HG02610 (cell line): ENCODE data around the gene ZC3H10.
A peak's percentile ranks its signal among the peaks of the same experiment; 100 is the strongest.

Source experiments
- ATAC-seq: cut with Tn5 transposase; IDR thresholded peaks from one replicate; pipeline ENCODE4 v1.9.1; 2021; ENCODE audit warnings: mild to moderate bottlenecking, moderate library complexity; ENCODE audit not compliant: unreplicated experiment

ZC3H10 gene

DNA sequence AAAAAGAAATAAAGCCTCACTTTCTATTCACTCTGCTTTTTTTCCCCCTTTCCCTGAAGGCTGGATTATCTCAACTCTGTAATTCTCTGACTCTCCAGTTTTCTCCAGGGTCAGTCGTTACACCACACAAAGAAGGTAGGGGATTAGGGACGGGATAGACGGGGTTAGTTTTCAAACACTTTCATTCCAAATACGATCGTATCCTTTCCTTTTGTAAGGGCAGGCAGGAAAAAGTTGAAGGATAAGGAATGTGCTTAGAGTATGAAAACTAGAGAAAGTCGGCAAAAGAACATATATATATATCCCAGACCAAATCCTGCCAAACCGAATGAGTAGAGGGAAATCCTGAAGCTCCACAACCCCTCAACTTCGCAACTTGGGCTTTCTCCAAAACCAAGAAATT is 9.4 kb downstream of the ZC3H10 start:
- ATAC-seq, result no peak

DNA sequence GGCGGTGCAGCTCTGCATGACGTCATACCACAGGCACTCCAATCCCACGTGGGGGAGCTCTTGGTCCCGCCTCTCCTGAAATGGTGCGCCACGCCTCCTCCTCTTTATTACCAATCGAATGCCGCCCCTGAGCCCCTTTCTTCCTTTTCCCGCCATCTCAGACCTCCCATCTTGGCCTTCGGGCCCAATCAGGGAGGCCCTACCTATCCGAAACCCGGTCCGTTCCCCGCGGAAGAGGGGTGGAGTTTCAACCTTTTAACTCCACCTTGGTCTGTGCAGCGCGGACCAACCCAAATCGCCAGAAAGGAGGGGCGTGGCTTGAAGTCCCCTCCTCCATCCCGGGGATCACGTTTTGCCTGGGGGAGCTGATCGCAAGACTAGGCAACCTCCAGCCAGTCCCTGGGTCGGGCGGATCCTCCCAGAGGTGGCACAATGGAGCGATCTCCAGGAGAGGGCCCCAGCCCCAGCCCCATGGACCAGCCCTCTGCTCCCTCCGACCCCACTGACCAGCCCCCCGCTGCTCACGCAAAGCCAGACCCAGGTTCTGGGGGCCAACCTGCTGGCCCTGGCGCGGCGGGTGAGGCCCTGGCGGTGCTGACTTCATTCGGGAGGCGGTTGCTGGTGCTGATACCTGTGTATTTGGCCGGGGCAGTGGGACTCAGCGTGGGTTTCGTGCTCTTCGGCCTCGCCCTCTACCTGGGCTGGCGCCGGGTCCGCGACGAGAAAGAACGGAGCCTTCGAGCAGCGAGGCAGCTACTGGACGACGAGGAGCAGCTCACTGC is 10.0 kb downstream of the ZC3H10 start, which contains the start of gene ESYT1:
Gene ESYT1, plus strand, starts transcription at position 380 of the 782 bp plus-strand sequence. Its CDS starts 53 bp downstream, at position 433.
- ATAC-seq, result peak; percentile 88

DNA sequence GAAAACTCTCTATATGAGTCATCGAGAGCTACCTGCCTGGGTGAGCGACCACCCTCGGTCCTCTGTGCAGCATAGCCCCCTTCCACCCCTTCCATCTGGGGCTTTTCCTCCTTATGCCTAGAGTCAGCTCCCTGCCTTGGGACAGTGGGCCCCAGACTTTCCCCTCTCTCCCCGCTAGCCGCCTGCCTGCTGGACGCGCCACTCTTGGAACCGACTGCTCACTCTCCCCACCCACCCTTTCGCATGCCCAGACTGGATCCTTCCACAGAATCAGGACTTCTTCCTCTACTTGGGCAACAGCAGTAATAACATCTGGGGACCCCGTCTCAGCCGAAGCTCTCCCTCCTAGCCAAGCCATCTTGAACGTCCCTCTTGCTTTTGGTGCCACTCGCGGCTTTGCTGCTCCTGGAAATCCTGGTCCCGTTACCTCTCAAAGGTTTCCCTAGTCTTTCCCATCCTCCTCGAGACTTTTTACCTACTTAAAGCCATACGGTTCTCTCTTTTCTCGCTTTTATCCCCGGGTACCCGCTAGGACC is 10.7 kb downstream of the ZC3H10 start:
- ATAC-seq, result no peak

DNA sequence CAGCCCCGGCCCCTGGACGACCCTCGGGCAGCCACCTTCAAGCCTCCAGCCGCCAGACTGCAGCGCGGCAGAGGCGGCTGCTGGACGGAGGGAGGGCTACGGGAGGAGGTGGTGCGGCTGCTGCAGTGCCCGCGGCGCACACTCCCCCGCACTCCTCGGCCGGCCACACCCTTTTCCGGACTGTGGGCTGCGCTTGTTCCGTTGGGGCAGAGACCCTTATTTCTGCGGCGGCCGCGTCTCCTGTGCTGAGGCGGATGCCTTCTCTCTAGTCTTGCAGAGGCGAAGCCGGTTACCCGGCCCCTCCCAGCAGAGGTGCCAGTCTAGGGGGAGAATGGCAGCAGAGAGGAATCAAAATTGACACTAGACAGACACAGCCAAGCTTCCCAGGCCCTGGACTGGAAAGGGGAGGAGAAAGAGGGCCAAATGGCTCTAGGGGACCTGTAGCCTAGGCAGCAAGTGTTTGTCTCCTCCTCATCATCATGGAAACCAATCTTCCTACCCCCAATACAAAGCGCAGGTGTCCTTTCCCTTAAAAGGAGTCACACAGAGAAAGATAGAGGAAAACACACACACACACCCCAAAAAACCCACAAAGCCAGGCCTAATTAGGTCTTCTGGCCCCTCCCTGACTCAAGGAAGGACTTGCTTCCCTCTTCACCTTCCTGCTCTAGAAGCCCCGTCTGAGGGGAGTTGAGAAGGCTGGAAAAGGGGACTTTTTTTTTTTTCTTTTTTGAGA is 11.3 kb downstream of the ZC3H10 start:
- ATAC-seq, result peak; percentile 25

DNA sequence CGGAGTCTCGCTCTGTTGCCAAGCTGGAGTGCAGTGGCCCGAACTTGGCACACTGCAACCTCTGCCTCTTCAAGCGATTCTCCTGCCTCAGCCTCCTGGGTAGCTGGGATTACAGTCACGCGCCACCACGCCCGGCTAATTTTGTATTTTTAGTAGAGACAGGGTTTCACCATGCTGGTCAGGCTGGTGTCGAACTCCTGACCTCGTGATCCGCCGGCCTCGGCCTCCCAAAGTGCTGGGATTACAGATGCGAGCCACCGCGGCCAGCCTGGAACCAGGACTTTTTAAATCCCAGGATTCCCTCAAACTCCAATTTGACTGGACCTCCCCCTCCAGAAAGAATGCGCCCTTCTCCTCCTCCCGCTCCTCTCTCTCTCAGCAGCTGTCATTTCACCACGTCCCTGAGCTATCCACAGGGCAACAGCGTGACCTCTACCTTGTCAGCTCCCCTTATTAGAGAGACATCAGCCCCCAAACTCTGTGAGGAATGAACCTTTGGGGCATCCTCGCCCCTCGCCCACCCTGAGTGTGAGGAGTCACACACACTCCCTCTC is 12.0 kb downstream of the ZC3H10 start:
- ATAC-seq, result no peak

DNA sequence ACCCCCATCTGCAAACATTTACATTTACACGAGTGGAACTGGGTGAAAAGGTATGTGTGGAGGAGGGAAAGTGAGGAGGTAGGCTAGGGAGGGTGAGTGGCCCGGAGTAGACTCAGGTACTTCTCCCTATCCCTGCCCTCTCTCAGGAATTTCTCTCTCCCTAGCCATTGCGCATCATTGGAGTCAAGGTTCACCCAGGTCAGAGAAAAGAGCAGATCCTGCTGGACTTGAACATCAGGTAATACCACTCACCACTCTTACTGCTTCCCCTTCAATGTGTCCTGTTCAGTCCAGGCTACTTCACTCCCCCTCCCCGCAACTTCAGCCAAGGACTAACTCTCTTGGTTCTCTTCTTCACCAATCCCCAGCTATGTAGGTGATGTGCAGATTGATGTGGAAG is 12.8 kb downstream of the ZC3H10 start:
- no peak for ATAC-seq

DNA sequence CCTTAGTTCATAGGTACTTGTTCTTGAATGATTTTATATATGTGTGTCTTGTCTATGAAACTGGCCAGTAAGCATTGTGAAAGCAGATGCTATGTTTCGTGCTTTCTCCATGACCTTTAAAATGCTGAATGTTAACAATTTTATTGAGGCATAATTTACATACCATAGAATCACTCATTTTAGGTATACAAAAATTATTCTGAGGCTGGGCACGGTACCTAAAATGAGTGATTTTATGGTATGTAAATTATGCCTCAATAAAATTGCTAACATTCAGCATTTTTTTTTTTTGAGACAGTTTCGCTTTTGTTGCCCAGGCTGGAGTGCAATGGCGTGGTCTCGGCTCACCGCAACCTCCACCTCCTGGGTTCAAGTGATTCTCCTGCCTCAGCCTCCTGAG is 16.8 kb downstream of the ZC3H10 start:
- no peak for ATAC-seq

DNA sequence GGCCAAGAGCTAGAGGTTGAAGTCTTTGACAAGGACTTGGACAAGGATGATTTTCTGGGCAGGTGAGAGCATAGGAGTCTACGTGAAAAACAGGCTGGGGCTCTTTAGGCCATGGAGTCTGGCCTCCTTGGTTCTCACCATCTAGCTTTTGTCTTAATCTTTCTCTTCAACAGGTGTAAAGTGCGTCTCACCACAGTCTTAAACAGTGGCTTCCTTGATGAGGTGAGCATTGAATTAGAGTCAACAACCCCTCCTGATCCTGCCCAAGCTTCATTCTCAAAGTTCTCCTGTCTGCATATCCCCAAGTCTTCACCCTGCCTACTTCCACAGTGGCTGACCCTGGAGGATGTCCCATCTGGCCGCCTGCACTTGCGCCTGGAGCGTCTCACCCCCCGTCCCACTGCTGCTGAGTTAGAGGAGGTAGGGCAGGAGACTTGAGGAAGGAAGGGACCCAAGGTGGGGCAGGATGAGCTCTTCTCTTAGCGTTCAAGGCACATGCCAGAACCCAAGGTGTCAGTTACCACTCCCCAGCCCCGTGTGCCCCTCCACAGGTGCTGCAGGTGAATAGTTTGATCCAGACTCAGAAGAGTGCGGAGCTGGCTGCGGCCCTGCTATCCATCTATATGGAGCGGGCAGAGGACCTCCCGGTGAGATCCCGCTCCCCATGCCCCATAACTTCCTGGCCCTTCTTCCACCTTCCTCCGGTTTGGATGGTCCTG is 19.9 kb downstream of the ZC3H10 start:
- no peak for ATAC-seq

DNA sequence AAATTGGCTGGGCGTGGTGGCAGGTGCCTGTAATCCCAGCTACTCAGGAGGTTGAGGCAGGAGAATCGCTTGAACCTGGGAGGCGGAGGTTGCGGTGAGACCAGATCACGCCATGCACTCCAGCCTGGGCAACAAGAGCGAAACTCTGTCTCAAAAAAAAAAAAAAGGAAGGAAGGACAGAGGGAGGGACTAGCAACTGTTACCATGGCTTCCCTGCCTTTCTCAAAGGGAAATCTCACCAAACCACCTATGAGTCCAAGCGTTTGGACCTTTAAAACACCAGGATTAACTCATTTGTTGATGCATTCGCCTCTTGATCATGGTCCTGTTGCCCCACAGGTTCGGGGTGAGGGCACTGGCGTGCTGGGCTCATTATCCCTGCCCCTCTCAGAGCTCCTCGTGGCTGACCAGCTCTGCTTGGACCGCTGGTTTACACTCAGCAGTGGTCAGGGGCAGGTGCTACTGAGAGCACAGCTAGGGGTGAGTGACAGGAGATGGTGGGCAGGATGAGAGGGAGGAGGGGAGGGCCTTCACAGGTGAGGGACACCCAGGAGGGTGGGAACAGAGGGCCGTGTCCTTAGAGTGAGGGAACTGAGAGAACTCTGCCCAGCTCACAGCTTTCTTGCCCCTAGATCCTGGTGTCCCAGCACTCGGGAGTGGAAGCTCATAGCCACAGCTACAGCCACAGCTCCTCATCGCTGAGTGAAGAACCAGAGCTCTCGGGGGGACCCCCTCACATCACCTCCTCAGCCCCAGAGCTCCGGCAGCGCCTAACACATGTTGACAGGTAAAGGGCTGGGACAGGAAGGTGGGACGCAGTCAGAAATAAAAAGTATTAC is 24.1 kb downstream of the ZC3H10 start:
- no peak for ATAC-seq

DNA sequence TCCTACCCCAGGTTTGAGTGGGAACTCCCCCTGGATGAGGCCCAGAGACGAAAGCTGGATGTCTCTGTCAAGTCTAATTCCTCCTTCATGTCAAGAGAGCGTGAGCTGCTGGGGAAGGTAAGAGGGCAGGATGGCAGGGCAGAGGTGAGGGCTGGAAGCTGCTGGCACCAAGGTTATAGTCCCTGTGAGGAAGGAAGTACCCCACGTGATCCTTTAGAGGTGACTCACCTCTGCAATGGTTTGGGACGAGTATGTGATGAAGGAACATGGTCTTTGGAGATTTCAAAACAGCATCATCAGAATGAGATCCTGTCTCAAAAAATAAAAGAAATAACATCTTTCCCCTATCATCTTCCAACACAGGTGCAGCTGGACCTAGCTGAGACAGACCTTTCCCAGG is 25.2 kb downstream of the ZC3H10 start:
- ATAC-seq, result no peak

DNA sequence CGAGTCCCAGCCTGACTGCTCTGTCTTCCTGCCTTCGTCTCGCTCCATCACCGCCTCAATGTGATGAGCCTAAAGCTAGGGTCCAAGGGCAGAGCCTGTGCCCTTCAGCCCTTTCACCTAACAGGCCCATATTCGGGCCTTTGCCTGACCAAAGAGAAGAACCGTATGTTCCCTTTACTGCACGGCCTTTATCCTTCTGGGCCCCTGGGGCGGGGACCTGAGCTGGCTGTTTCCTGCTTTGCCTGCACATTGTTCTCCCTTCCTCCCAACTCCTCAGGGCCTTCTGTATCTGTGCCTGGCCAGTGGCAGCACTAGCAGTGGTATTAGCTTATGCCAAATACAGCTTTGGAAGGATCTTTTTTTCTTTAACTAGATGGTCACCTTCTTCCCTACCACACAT is 25.8 kb downstream of the ZC3H10 start:
- no peak for ATAC-seq

DNA sequence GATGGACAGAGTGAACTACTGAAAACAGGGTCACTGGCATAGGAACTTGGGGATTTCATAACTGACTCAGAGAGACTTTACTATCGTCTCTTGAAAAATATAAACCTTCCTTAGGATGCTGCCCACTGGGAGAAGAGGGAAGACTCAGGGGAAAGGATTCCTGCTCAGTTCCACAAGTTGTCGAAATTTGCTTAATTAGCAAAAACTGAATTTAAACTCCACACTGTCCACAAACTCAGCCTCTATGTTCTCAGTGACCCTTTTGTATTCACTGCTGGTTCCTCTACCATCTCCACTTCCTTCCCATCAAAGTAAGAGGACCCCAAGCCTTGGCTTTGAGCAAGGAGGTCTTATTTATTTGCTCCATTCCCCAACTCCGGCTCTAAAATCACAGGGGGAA is 27.2 kb downstream of the ZC3H10 start:
- no peak for ATAC-seq

DNA sequence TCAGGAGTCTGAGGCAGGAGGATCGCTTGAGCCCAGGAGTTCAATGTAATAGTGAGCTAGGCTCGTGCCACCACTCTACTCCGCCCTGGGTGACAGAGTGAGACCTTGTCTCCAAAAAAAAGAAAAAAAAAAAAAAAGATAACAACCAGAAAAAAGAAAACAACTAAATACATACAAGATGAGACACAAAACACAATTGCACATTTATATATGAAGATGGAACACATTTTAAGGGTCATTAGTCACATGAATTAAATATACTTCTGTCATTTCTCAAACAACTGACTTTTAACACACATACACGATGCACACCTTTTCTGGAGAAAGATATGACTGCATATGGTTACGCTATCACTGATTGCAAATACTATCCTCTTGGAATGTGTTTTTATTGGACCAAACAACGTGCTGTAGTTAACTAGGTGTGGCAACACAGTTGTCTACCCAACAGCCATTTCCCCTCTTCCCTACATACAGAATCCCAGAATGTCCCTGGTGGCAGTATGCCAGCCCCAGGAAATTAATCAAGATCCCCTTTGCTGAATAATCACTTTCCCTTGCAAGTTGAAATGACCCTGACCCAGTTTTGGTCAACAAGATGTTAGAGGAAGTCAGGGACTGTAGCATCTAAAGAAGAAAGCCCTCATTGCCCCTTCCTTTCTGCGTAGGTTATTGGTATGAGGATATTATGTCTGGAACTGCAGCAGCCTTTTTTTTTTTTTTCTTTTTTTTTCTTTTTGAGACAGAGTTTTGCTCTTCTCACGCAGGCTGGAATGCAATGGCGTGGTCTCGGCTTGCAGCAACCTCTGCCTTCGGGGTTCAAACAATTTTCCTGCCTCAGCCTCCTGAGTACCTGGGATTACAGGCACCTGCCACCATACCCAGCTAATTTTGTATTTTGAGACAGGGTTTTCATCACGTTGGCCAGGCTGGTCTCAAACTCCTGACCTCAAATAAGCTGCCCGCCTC is 28.7 kb downstream of the ZC3H10 start:
- ATAC-seq, result no peak

DNA sequence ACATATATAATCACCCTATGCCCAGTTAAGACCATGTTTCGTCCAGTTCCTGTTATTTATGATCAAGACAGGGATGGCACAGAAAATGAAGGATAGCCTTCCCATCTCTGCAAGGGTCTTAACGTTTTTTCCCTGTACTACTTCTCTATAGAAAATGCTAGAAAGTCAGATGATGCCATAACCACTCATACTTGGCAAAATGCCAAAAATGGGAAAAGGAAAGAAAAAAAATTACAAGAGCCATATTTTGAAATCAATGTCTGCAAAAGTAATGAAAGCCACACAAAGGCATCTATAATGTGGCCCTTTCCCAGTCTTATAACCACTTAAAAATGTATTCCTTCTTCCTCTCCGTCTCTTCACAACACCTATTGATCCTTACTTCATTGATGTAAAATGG is 32.5 kb downstream of the ZC3H10 start:
- no peak for ATAC-seq

DNA sequence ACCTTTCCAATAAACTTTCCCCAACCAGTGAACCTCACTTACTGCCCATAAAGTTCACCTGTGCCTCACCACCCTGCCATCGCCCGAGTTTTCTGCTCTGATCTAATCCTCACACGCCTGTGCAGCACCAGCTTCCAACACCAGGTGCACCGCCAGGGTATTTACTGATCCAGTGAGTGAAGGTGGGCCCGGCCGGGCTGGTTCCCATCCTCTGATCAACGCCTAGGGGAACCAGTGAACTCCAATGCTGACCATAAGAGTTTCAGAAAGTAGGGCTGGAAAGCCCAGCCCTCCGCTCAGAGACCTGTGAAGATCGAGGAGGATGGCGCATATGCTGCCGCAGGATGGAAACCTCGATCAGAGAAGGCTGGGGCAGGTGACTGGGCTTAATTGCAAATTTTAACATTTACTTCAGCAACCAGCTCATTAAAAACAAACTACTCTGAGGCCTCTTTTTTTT is 33.6 kb downstream of the ZC3H10 start:
- ATAC-seq, result peak; percentile 60

DNA sequence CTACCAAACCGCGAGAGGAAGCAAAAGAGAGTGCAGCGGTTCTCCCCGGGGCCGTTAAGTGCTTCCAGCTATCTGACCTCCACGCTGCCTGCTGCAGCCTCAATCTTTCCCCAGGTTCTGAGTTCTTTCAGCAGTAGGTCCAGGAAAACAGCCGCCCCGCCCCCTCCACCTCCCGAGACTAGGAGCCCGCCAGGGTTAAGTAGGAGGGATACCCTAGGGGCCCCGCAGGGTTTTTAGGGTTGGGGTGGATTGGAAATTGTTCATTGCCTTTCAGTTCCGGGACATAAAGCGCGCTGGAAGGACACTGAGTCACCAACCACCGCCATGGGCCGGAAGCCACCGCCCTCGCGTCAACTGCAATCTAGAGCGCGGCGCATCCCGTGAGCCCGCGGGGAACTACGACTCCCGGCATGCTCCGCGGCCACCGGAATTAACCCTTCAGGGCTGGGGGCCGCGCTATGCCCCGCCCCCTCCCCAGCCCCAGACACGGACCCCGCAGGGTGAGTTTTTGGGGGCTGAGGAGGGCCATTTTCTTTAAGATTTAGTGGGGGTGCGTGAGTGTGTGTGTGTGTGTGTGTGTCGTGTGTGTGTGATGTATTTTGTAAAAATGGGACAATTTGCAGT is 34.2 kb downstream of the ZC3H10 start, which contains the start of gene MYL6B:
Gene MYL6B, plus strand, starts transcription at position 456 of the 624 bp plus-strand sequence. CDS start 1,332 bp downstream, outside the sequence.
- ATAC-seq, result peak; percentile 86

DNA sequence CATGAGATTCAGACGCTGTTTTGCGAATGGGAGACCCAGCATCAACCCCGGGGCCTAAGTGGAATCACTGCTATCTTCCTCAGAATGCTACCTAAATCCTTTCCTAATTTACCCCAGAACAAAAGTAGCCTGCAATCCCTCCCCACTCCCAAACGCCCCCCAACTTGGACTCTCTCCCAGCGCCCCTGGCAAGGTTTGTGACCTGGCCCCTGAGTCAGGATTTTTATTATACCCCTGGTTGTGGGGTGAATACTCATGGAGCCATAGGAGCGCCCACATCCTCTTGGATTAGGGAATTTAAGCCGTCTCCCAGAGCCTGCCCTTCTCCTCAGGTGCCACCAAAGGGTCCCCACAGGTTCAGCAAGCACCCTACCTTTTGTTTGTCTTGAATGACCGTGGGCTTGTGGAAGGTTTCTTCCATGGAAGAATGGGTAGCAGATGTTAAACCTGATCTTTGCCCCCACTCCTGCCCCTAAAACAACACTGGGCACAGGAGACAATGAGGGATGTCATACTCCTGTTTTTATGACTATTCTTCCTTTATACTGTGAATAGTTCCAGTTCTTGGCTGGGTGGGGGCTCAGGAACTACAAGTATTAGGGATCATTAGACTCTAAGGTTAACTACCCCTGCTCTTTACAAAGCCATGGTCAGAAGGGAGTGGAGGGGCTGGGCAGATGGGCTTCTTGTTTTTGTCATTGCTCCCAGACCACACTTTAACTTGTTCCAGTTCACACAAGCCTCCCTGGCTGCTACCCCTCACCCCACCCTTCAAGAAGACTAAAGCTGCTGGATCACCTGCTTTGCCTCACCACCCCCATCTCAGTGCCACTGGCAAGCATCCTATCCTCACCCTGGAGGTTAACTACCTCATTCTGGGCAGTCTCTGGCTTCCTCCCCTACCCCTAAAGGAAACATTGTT is 35.0 kb downstream of the ZC3H10 start:
- no peak for ATAC-seq
